Testis (tissue), 2 donors: ENCODE measurements around the gene TMEM164.

Experiments used
- CTCF ChIP-seq, 3 experiments: fragments of 450-650 bp in 2 of 3; fragments of 200-600 bp in 1 of 3; sonication (generic) in 1 of 3; IDR thresholded peaks; one replicate each; pipeline ENCODE4 v1.5.1; 2016 to 2019; ENCODE audit warnings: antibody characterized with exemption in 3 of 3, mild to moderate bottlenecking in 2 of 3, moderate library complexity in 1 of 3
- POLR2A ChIP-seq: fragments of 450-650 bp; IDR thresholded peaks from one replicate; pipeline ENCODE4 v1.6.1; 2017; ENCODE audit warnings: antibody characterized with exemption, mild to moderate bottlenecking, moderate library complexity

GRCh38 chrX:110215411-110215810 is 212.5 kb downstream of the TMEM164 start:
- no peak for TF ChIP-seq CTCF (IDR thresholded peaks at IDR 0.05)
- TF ChIP-seq POLR2A: no peak
